PC-3 (cell line): Measurements from ENCODE around the gene ACTG1. TPM values are rescaled to one million over a fixed set of nuclear protein-coding genes. Genes with fewer than 3 reads are reported as not detected.
A peak's percentile ranks its signal among the peaks of the same experiment; 100 is the strongest.

Source experiments
- ATAC-seq: fragments of 200-7000 bp; cut with Tn5 transposase; 2 replicates; pipeline ENCODE4 v1.9.1; 2020; ENCODE audit warnings: mild to moderate bottlenecking, moderate library complexity
- BruUV-seq: library from RNA; stranded (reverse); fragments of 400-500 nt; replicated peaks from 2 replicates; lab custom pipeline; 2021; lab: Mats Ljungman, UMichigan
- CTCF ChIA-PET: fragments of 300-600 bp; sonication (Branson Sonifier 250); formaldehyde crosslinking; loops from one replicate; lab custom pipeline; 2022; ENCODE audit warnings: antibody characterized with exemption; lab: Charles Lee
- POLR2A ChIA-PET: fragments of 300-600 bp; sonication (Branson Sonifier 250); formaldehyde crosslinking; loops from one replicate; lab custom pipeline; 2022; ENCODE audit warnings: antibody characterized with exemption; ENCODE audit not compliant: unreplicated experiment; lab: Charles Lee
- DNase-seq: peaks from one replicate; pipeline ENCODE4 v3.0.0-alpha.2; 2015
- H2AFZ ChIP-seq: fragments of 300-600 bp; sonication (generic); 2 replicates; pipeline ENCODE4 v1.6.0; 2016; ENCODE audit warnings: antibody characterized with exemption, low read length
- H3F3A ChIP-seq: fragments of 300-600 bp; sonication (generic); one replicate; pipeline ENCODE4 v1.6.0; 2017; ENCODE audit warnings: antibody characterized with exemption, low read length, control low read depth, mild to moderate bottlenecking; ENCODE audit not compliant: unreplicated experiment
- H3K27ac ChIP-seq: fragments of 300-600 bp; sonication (generic); 2 replicates; pipeline ENCODE4 v1.5.1; 2016; ENCODE audit warnings: mild to moderate bottlenecking, low read length
- H3K27me3 ChIP-seq: fragments of 300-600 bp; sonication (generic); 2 replicates; pipeline ENCODE4 v1.6.1; 2016; ENCODE audit warnings: low read length, mixed read lengths
- H3K36me3 ChIP-seq: fragments of 300-600 bp; sonication (generic); 2 replicates; pipeline ENCODE4 v1.6.1; 2016; ENCODE audit warnings: low read depth, mixed run types, low read length, mixed read lengths
- H3K4me1 ChIP-seq: fragments of 300-600 bp; sonication (generic); 2 replicates; pipeline ENCODE4 v1.5.1; 2016; ENCODE audit warnings: low read length; ENCODE audit not compliant: insufficient read depth
- H3K4me2 ChIP-seq: fragments of 300-600 bp; sonication (generic); 2 replicates; pipeline ENCODE4 v1.6.0; 2016; ENCODE audit warnings: low read length
- H3K4me3 ChIP-seq: fragments of 300-600 bp; sonication (generic); 2 replicates; pipeline ENCODE4 v1.5.1; 2016; ENCODE audit warnings: mild to moderate bottlenecking, low read length, mixed read lengths
- H3K79me2 ChIP-seq: fragments of 300-600 bp; sonication (generic); 2 replicates; pipeline ENCODE4 v1.6.1; 2017; ENCODE audit warnings: low read length, mixed read lengths
- H3K9ac ChIP-seq: fragments of 300-600 bp; sonication (generic); 2 replicates; pipeline ENCODE4 v1.6.0; 2016; ENCODE audit warnings: mild to moderate bottlenecking, low read length
- H3K9me2 ChIP-seq: fragments of 300-600 bp; sonication (generic); replicated peaks from 2 replicates; pipeline ENCODE4 v1.6.1; 2016; ENCODE audit warnings: mixed run types, low read length, mixed read lengths
- H3K9me3 ChIP-seq: fragments of 300-600 bp; sonication (generic); 2 replicates; pipeline ENCODE4 v1.6.1; 2016; ENCODE audit warnings: low read length, mixed read lengths
- H4K20me1 ChIP-seq: fragments of 300-600 bp; sonication (generic); 2 replicates; pipeline ENCODE4 v1.6.1; 2016; ENCODE audit warnings: low read length, mixed read lengths
- CTCF ChIP-seq: fragments of 300-600 bp; sonication (generic); conservative IDR thresholded peaks from 2 replicates; pipeline ENCODE4 v1.5.1; 2017; ENCODE audit warnings: antibody characterized with exemption, low read depth, mild to moderate bottlenecking, low read length
- EZH2 ChIP-seq: fragments of 300-600 bp; sonication (generic); IDR thresholded peaks from one replicate; pipeline ENCODE4 v1.6.1; 2017; ENCODE audit warnings: antibody characterized with exemption, mild to moderate bottlenecking, low read length; ENCODE audit not compliant: unreplicated experiment
- EZH2phosphoT487 ChIP-seq: fragments of 300-600 bp; sonication (generic); IDR thresholded peaks from 2 replicates; pipeline ENCODE4 v1.6.1; 2018; ENCODE audit warnings: mild to moderate bottlenecking, antibody characterized with exemption, low read length, borderline replicate concordance
- intact Hi-C: fragments of 100-400 bp; cut with micrococcal nuclease; formaldehyde crosslinking; loops from 2 replicates; pipeline ENCODE4 v1.9.0; 2023
- total RNA-seq: library from RNA; depleted of rRNA; stranded (reverse); fragments of >200 nt; gene quantifications from 2 replicates; pipeline ENCODE4 v1.2.3, GENCODE V29; 2014

Gene ACTG1
- total RNA-seq, 1 experiment from 2014 or later = 4,503 TPM

GRCh38 chr17:81514739-81515529 is 2.3 kb upstream of the ACTG1 start:
- ChIA-PET CTCF (no interaction called here), POLR2A (interaction anchor here (0.6 kb wide), 2 partner anchors 25 to 36 kb away, joined by 3 to 4 read pairs; no protein-coding TSS in a partner anchor)
- no TSS peak for BruUV-seq
- peaks cover 11% of the 10 kb centered on the region for H3F3A ChIP-seq
- peak overlapping the region; percentile 70 for H2AFZ ChIP-seq
- peak overlapping the region; percentile 96 for H3K4me2 ChIP-seq
- peaks cover 23% of the 10 kb centered on the region for H3K36me3 ChIP-seq
- H3K9me2 ChIP-seq = no peaks in the 10 kb centered on the region
- H3K4me3 ChIP-seq = peak overlapping the region; percentile 79
- H3K79me2 ChIP-seq = peaks cover 65% of the 10 kb centered on the region
- H4K20me1 ChIP-seq = peaks cover 26% of the 10 kb centered on the region
- DNase-seq (peak; percentile 89), ATAC-seq (peak; percentile 14)
- peak overlapping the region; percentile 88 for H3K27ac ChIP-seq
- TF ChIP-seq EZH2 (no peak), EZH2phosphoT487 (no peak), CTCF (no peak)
- intact Hi-C loops = loop anchor here (10.0 kb wide), 1 partner anchor 120 kb away; the partner anchor contains the start of gene BAHCC1
- H3K27me3 ChIP-seq = no peaks in the 10 kb centered on the region
- no peaks in the 10 kb centered on the region for H3K9me3 ChIP-seq
- peak overlapping the region; percentile 85 for H3K9ac ChIP-seq
- peaks cover 44% of the 10 kb centered on the region for H3K4me1 ChIP-seq

- H4K20me1 ChIP-seq = peaks cover 31% of the 10 kb centered on the region
- CTCF ChIA-PET = no interaction called here
- peaks cover 45% of the 10 kb centered on the region for H3K4me1 ChIP-seq
- intact Hi-C loops = loop anchor here (10.0 kb wide), 1 partner anchor 120 kb away; the partner anchor contains the start of gene BAHCC1
- H3K9ac ChIP-seq = peak overlapping the region; percentile 85
- H3K27ac ChIP-seq = peak overlapping the region; percentile 88
- POLR2A ChIA-PET = interaction anchor here (0.7 kb wide), 1 partner anchor 47 kb away, joined by 4 read pairs; no protein-coding TSS in a partner anchor
- peak overlapping the region; percentile 79 for H3K4me3 ChIP-seq
- H3F3A ChIP-seq = peaks cover 16% of the 10 kb centered on the region
- H3K9me3 ChIP-seq = no peaks in the 10 kb centered on the region
- no peaks in the 10 kb centered on the region for H3K27me3 ChIP-seq
- peak overlapping the region; percentile 70 for H2AFZ ChIP-seq
- peaks cover 28% of the 10 kb centered on the region for H3K36me3 ChIP-seq
- H3K4me2 ChIP-seq = peak overlapping the region; percentile 96
- DNase-seq (no peak), ATAC-seq (no peak)
- H3K79me2 ChIP-seq = peaks cover 71% of the 10 kb centered on the region
- no peaks in the 10 kb centered on the region for H3K9me2 ChIP-seq
- no TSS peak for BruUV-seq
- TF ChIP-seq CTCF = no peak
- no peak for TF ChIP-seq EZH2phosphoT487
- no peak for TF ChIP-seq EZH2
These were observed 1.8 kb upstream of the ACTG1 start for GRCh38 chr17:81514489-81514738.
